K562 (cell line): ENCODE measurements around the gene GSG1L2. TPM values are rescaled to one million over a fixed set of nuclear protein-coding genes. Genes with fewer than 3 reads are reported as not detected.

Experiments
- ATAC-seq: fragments of 200-7000 bp; cut with Tn5 transposase; 3 replicates; pipeline ENCODE4 v1.9.1; 2020; ENCODE audit warnings: moderate library complexity
- BruUV-seq: library from RNA; stranded (reverse); fragments of 400-500 nt; replicated peaks from 2 replicates; lab custom pipeline; 2021; lab: Mats Ljungman, UMichigan
- CTCF ChIA-PET: fragments of 300-600 bp; formaldehyde crosslinking; extraction: SDS; loops from one replicate; lab custom pipeline; 2021; ENCODE audit warnings: low intra/inter-chr PET ratio; lab: Yijun Ruan, JAX
- POLR2A ChIA-PET: fragments of 300-600, 350-650 bp; sonication (Branson Sonifier 250); formaldehyde crosslinking; extraction: SDS; loops from one replicate; lab custom pipeline; 2021; ENCODE audit warnings: antibody characterized with exemption, inconsistent platforms; lab: Yijun Ruan, JAX
- DNase-seq, 4 experiments: peaks; one replicate each; pipeline versions ENCODE4 v3.0.0 to v3.0.0-alpha.2; 2011 to 2018; ENCODE audit warnings: low spot score in 3 of 4, mixed read lengths in 3 of 4; ENCODE audit errors: extremely low read depth in 1 of 4
- FAIRE-seq: peaks from 2 replicates; lab custom pipeline; 2011; peaks lifted over from hg19 to GRCh38; lab: Jason Lieb, UNC
- H2AFZ ChIP-seq: 2 replicates; pipeline ENCODE4 v1.6.0; 2011; ENCODE audit warnings: low read depth, low read length, control low read depth, inconsistent platforms
- H3K27ac ChIP-seq: fragments of 200-600 bp; 3 replicates; pipeline ENCODE4 v1.8.0; 2011; ENCODE audit warnings: low read depth, mild to moderate bottlenecking, control low read depth, inconsistent platforms, low read length, moderate library complexity, mixed read lengths; ENCODE audit errors: extremely low read depth
- H3K27me3 ChIP-seq, 2 experiments: fragments of 300-600 bp in 1 of 2; 2 replicates in 1 of 2; 3 replicates in 1 of 2; pipeline versions ENCODE4 v1.6.0 to v1.8.0; 2011; ENCODE audit warnings: inconsistent platforms in 2 of 2, low read length in 2 of 2, mild to moderate bottlenecking in 1 of 2, mixed read lengths in 1 of 2, moderate library complexity in 1 of 2; ENCODE audit not compliant: control insufficient read depth in 2 of 2, insufficient read depth in 2 of 2
- H3K36me3 ChIP-seq: fragments of 300-600 bp; 3 replicates; pipeline ENCODE4 v1.8.0; 2011; ENCODE audit warnings: mild to moderate bottlenecking, low read length, inconsistent platforms; ENCODE audit not compliant: control insufficient read depth, insufficient read depth
- H3K4me1 ChIP-seq, 2 experiments: fragments of 200-600 bp in 1 of 2; replicated peaks in 1 of 2; 2 replicates in 1 of 2; 3 replicates in 1 of 2; pipeline versions ENCODE4 v1.5.1 to v1.8.0; 2011; ENCODE audit warnings: inconsistent platforms in 2 of 2, low read length in 2 of 2, mild to moderate bottlenecking in 1 of 2, mixed read lengths in 1 of 2, moderate library complexity in 1 of 2; ENCODE audit not compliant: control insufficient read depth in 2 of 2, insufficient read depth in 2 of 2
- H3K4me2 ChIP-seq: 2 replicates; pipeline ENCODE4 v1.6.1; 2011; ENCODE audit warnings: low read length, control low read depth, inconsistent platforms, mixed read lengths; ENCODE audit not compliant: insufficient read depth
- H3K4me3 ChIP-seq: fragments of 200-600 bp; sonication (generic), shearing (Covaris generic); 2 replicates; pipeline ENCODE4 v1.5.1; 2016; ENCODE audit warnings: control low read depth, inconsistent platforms
- H3K79me2 ChIP-seq: fragments of 200-600 bp; 3 replicates; pipeline ENCODE4 v1.8.0; 2011; ENCODE audit warnings: low read length, inconsistent platforms; ENCODE audit not compliant: control insufficient read depth, insufficient read depth
- H3K9ac ChIP-seq, 2 experiments: 2 replicates each; pipeline versions ENCODE4 v1.6.0 to v1.6.1; 2011; ENCODE audit warnings: low read depth in 2 of 2, low read length in 2 of 2, control low read depth in 1 of 2, inconsistent platforms in 1 of 2, mild to moderate bottlenecking in 1 of 2, mixed read lengths in 1 of 2; ENCODE audit not compliant: insufficient read depth in 1 of 2
- H3K9me1 ChIP-seq: one replicate; pipeline ENCODE4 v1.6.0; 2011; ENCODE audit warnings: inconsistent platforms, mild to moderate bottlenecking, low read length, moderate library complexity; ENCODE audit not compliant: control insufficient read depth, insufficient read depth
- H3K9me3 ChIP-seq: replicated peaks from 2 replicates; pipeline ENCODE4 v1.5.1; 2011; ENCODE audit warnings: low read depth, low read length, inconsistent platforms; ENCODE audit not compliant: control insufficient read depth, insufficient read depth
- H4K20me1 ChIP-seq: replicated peaks from 2 replicates; pipeline ENCODE4 v1.6.1; 2011; ENCODE audit warnings: low read length, inconsistent platforms, mixed read lengths; ENCODE audit not compliant: control insufficient read depth, insufficient read depth
- ARID1B ChIP-seq: fragments of 450-650 bp; IDR thresholded peaks from 2 replicates; pipeline ENCODE4 v1.6.1; 2016; ENCODE audit warnings: antibody characterized with exemption, mild to moderate bottlenecking, inconsistent platforms
- DIDO1 ChIP-seq: fragments of 450-650 bp; IDR thresholded peaks from 2 replicates; pipeline ENCODE4 v1.6.1; 2016; ENCODE audit warnings: low read depth, missing biosample characterization, missing genetic modification characterization
- HNRNPUL1 ChIP-seq: fragments of 200-400 bp; formaldehyde crosslinking; IDR thresholded peaks from 2 replicates; pipeline ENCODE4 v1.6.1; 2017; ENCODE audit warnings: low read length
- KDM5B ChIP-seq: fragments of 200-600 bp; sonication (generic); IDR thresholded peaks from 2 replicates; pipeline ENCODE4 v1.6.1; 2012; ENCODE audit warnings: low read depth, mild to moderate bottlenecking, moderate library complexity, low read length, control low read depth, inconsistent platforms; ENCODE audit not compliant: insufficient replicate concordance
- KLF16 ChIP-seq: IDR thresholded peaks from 2 replicates; pipeline ENCODE4 v1.6.1; 2016; ENCODE audit warnings: antibody characterized with exemption
- RBM34 ChIP-seq: fragments of 200-400 bp; formaldehyde crosslinking; IDR thresholded peaks from 2 replicates; pipeline ENCODE4 v1.6.1; 2018; ENCODE audit warnings: low read length, borderline replicate concordance; ENCODE audit not compliant: insufficient read depth
- RFX1 ChIP-seq: fragments of 450-650 bp; IDR thresholded peaks from 2 replicates; pipeline ENCODE4 v1.6.1; 2016; ENCODE audit warnings: mild to moderate bottlenecking, moderate library complexity
- ZSCAN29 ChIP-seq: fragments of 450-650 bp; IDR thresholded peaks from 2 replicates; pipeline ENCODE4 v1.6.1; 2017
- WGBS: fragments of 100-300 bp; shearing (Covaris generic); methylation state at CpG from one replicate; pipeline ENCODE4 v1.1.6; 2016; ENCODE audit warnings: low coverage, mixed read lengths; ENCODE audit not compliant: insufficient coverage; ENCODE audit errors: missing lambda C conversion rate; 5-methylcytosine and 5-hydroxymethylcytosine counted together
- in situ Hi-C: fragments of 300-500 bp; cut with MboI; formaldehyde crosslinking; loops from 4 replicates; pipeline ENCODE4 v1.15.0; 2018; ENCODE audit warnings: inconsistent platforms, mixed read lengths
- intact Hi-C: fragments of 100-400 bp; cut with micrococcal nuclease; formaldehyde crosslinking; loops from 2 replicates; pipeline ENCODE4 v1.14.2; 2022
- polyA plus RNA-seq, 8 experiments: library from polyadenylated mRNA; depleted of rRNA in 4 of 8; stranded (reverse) in 5 of 8; unstranded in 3 of 8; fragments of >200 nt; fragmentation: Nextera tagmentation in 2 of 8; fragmentation: Illumina TruSeq in 1 of 8; extraction: Ambion mirVana in 2 of 8; extraction: Trizol in 1 of 8; gene quantifications; 2 replicates each; pipeline versions ENCODE4 v1.2.1 to v1.2.3, GENCODE V29; 2011 to 2014; ENCODE audit warnings: inconsistent platforms in 1 of 8, missing spikeins in 1 of 8
- total RNA-seq, 7 experiments: library from RNA; depleted of rRNA in 6 of 7; stranded (reverse); fragments of >200 nt in 6 of 7; fragmentation: Illumina TruSeq in 2 of 7; extraction: Trizol in 2 of 7; gene quantifications; 2 replicates each; pipeline versions ENCODE4 v1.2.1 to v1.2.3, GENCODE V29; 2011 to 2021; ENCODE audit warnings: low replicate concordance in 1 of 7
- TF ChIP-seq, protein P1 (sequence below): fragments of 250-450 bp; sonication (Bioruptor Pico); IDR thresholded peaks from 2 replicates; pipeline ENCODE4 v1.5.0; 2020; ENCODE audit warnings: mild to moderate bottlenecking, borderline replicate concordance
- TF ChIP-seq, protein P2 (sequence below), 2 experiments: fragments of 450-650 bp; IDR thresholded peaks; 2 replicates each; pipeline ENCODE4 v1.6.1; 2016

The GSG1L2 gene
- total and polyA plus RNA-seq, 9 of the 15 experiments (the other 6 are each of a cell fraction or from before 2014, with no cell fraction given): not detected

DNA sequence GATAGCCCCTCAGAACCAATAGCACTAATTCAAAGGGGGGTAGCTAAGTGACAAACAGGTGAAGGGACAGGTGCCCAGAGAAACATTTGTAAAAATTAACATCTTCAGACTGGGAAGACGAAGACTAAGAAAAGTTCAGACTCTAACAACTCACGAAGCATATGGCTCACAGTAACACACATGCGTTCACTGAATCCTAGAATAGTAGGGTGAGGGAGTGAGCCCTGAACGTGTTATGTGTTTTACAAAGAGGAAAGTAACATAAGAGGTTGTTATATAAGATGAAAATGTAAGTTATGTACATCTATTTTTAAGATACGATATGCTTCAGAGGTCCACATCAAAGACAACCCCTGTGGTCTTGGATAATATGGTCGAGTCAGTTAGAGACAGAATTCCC is 15.2 kb downstream of the GSG1L2 start (continued):
- TF ChIP-seq, protein P1, sequence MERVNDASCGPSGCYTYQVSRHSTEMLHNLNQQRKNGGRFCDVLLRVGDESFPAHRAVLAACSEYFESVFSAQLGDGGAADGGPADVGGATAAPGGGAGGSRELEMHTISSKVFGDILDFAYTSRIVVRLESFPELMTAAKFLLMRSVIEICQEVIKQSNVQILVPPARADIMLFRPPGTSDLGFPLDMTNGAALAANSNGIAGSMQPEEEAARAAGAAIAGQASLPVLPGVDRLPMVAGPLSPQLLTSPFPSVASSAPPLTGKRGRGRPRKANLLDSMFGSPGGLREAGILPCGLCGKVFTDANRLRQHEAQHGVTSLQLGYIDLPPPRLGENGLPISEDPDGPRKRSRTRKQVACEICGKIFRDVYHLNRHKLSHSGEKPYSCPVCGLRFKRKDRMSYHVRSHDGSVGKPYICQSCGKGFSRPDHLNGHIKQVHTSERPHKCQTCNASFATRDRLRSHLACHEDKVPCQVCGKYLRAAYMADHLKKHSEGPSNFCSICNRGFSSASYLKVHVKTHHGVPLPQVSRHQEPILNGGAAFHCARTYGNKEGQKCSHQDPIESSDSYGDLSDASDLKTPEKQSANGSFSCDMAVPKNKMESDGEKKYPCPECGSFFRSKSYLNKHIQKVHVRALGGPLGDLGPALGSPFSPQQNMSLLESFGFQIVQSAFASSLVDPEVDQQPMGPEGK: no peak
- TF ChIP-seq DIDO1 (tag): no peak

DNA sequence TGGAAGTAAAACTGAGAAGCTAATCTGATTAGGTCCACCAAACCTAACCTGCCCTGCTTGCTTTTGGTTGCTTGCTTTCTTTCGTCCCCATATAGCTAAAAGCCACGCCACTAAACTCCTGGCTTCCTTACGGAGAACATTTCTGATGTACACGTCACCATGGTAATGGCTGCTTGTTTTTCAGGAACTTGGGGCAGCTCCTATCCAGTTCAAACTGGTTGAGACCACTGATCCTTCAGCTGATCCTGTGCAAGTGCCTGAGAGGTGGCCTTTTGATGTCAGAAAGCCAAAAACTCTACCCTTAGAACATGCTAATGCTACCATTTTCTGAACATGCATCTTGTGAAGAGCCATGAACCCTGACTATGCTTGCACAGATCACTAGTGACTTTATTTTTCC is 16.1 kb downstream of the GSG1L2 start:
- ATAC-seq: no peak
- Histone ChIP-seq H3K4me2 (no peak overlapping the region), H3K4me3 (no peak overlapping the region), H3K9me1 (no peaks in the 10 kb centered on the region), H3K79me2 (no peaks in the 10 kb centered on the region), H3K27me3 (peaks cover 0 to 5% of the 10 kb centered on the region in 2 experiments; a peak in 1 of 5 replicates), H3K9ac (no peak overlapping the region), H3K27ac (no peak overlapping the region), H3K36me3 (no peaks in the 10 kb centered on the region), H2AFZ (no peak overlapping the region), H4K20me1 (no peaks in the 10 kb centered on the region), H3K4me1 (no peaks in the 10 kb centered on the region), H3K9me3 (no peaks in the 10 kb centered on the region)
- no peak for DNase-seq
- POLR2A ChIA-PET: interaction anchor here (0.6 kb wide), 1 partner anchor 34 kb away, joined by 3 read pairs; no protein-coding TSS in a partner anchor
- no TSS peak for BruUV-seq
- CTCF ChIA-PET: no interaction called here
- FAIRE-seq: no peak
- whole genome bisulfite sequencing: 0% methylated on average over 4 of the region's 4 CpGs
- in situ Hi-C loops (no loop called here), intact Hi-C loops (no loop called here)
- TF ChIP-seq ZSCAN29 (no peak), KDM5B (no peak), HNRNPUL1 (no peak), KLF16 (peak; percentile 67; the same call in 1 of the 2 replicates), RFX1 (peak; percentile 18; the same call in 1 of the 2 replicates), ARID1B (no peak), RBM34 (no peak)
- TF ChIP-seq, protein P2, sequence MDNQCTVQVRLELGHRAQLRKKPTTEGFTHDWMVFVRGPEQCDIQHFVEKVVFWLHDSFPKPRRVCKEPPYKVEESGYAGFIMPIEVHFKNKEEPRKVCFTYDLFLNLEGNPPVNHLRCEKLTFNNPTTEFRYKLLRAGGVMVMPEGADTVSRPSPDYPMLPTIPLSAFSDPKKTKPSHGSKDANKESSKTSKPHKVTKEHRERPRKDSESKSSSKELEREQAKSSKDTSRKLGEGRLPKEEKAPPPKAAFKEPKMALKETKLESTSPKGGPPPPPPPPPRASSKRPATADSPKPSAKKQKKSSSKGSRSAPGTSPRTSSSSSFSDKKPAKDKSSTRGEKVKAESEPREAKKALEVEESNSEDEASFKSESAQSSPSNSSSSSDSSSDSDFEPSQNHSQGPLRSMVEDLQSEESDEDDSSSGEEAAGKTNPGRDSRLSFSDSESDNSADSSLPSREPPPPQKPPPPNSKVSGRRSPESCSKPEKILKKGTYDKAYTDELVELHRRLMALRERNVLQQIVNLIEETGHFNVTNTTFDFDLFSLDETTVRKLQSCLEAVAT (IDR thresholded peaks at IDR 0.05): no peak
